HG03521 (cell line): ENCODE measurements around the gene TMTC2.

Experiments used
- ATAC-seq: cut with Tn5 transposase; IDR thresholded peaks from one replicate; pipeline ENCODE4 v1.9.1; 2021; ENCODE audit warnings: mild to moderate bottlenecking, moderate library complexity; ENCODE audit not compliant: unreplicated experiment

TMTC2 gene

GRCh38 chr12:82682326-82682725, 4.4 kb upstream of the TMTC2 start:
- ATAC-seq, result no peak

GRCh38 chr12:82682851-82683261, 3.9 kb upstream of the TMTC2 start:
- ATAC-seq, result no peak

- ATAC-seq, result peak; percentile 64
Observed at GRCh38 chr12:82685790-82686167, 927 bp upstream of the TMTC2 start.

- ATAC-seq, result peak; percentile 35
Observed at GRCh38 chr12:82687021-82688011, 610 bp downstream of the TMTC2 start.

- ATAC-seq, result no peak
Observed at GRCh38 chr12:82688035-82688501, 1.4 kb downstream of the TMTC2 start.

- no peak for ATAC-seq
Observed at GRCh38 chr12:82688596-82688995, 1.9 kb downstream of the TMTC2 start.

- no peak for ATAC-seq
Observed at GRCh38 chr12:82690006-82690405, 3.3 kb downstream of the TMTC2 start.

- ATAC-seq, result no peak
Observed at GRCh38 chr12:82691513-82691912, 4.8 kb downstream of the TMTC2 start.

- no peak for ATAC-seq
Observed at GRCh38 chr12:82694276-82694675, 7.6 kb downstream of the TMTC2 start.

- no peak for ATAC-seq
Observed at GRCh38 chr12:82694970-82695369, 8.3 kb downstream of the TMTC2 start.

- no peak for ATAC-seq
Observed at GRCh38 chr12:82695531-82695930, 8.8 kb downstream of the TMTC2 start.

- no peak for ATAC-seq
Observed at GRCh38 chr12:82696543-82696942, 9.8 kb downstream of the TMTC2 start.

- no peak for ATAC-seq
Observed at GRCh38 chr12:82698708-82699564, 12.2 kb downstream of the TMTC2 start.

- no peak for ATAC-seq
Observed at GRCh38 chr12:82705774-82706173, 19.1 kb downstream of the TMTC2 start.

GRCh38 chr12:82708061-82708879, 21.6 kb downstream of the TMTC2 start:
- no peak for ATAC-seq

GRCh38 chr12:82709794-82710355, 23.2 kb downstream of the TMTC2 start:
- ATAC-seq, result no peak

- no peak for ATAC-seq
Observed at GRCh38 chr12:82710741-82711140, 24.0 kb downstream of the TMTC2 start.

- ATAC-seq, result no peak
Observed at GRCh38 chr12:82714427-82714826, 27.7 kb downstream of the TMTC2 start.

- ATAC-seq, result no peak
Observed at GRCh38 chr12:82721726-82722125, 35.0 kb downstream of the TMTC2 start.

GRCh38 chr12:82723093-82723492, 36.4 kb downstream of the TMTC2 start:
- no peak for ATAC-seq
